Left kidney (tissue), 2 donors: ENCODE data around the gene ELP5. TPM values are rescaled to one million over a fixed set of nuclear protein-coding genes. Genes with fewer than 3 reads are reported as not detected.

Source experiments
- DNase-seq: peaks from one replicate; pipeline ENCODE4 v3.0.0-alpha.2; 2013
- polyA plus RNA-seq: library from polyadenylated mRNA; unstranded; fragments of 120-200 nt; gene quantifications from one replicate; pipeline ENCODE4 v1.2.1, GENCODE V29; 2013; ENCODE audit not compliant: insufficient read length

The ELP5 gene
- polyA plus RNA-seq, 1 donor, result 54.9 TPM

- peak; percentile 53 for DNase-seq
Observed at GRCh38 chr17:7281953-7282751, 30.1 kb downstream of the ELP5 start.

DNA sequence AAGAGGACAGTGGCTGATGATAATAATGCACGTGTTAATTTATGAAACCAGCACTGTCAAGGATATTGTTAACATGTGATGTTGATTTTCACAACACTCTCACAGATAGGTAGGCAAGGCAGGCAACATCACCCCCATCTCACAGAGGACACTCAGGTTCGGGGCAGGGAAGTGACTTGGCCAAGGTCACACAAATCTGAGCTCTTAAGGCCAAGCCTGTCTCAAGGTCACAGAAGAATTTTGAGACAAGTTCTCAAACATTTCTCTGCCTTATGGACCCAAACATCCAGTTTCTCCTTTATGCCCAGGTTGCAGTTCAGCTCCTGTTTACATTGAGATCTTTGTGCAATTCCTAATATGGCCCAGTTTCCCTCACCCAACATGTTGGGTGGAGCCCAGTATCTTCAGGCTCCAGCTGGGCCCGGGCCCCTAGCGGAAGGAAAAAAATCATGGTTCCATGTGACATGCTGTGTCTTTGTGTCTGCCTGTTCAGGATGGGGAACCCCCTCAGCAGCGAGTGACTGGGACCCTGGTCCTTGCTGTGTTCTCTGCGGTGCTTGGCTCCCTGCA is 30.8 kb downstream of the ELP5 start:
- DNase-seq, result no peak

- DNase-seq, result no peak
Observed at GRCh38 chr17:7283471-7284216, 31.6 kb downstream of the ELP5 start.

- DNase-seq, result no peak
Observed at GRCh38 chr17:7284911-7285310, 32.9 kb downstream of the ELP5 start.

DNA sequence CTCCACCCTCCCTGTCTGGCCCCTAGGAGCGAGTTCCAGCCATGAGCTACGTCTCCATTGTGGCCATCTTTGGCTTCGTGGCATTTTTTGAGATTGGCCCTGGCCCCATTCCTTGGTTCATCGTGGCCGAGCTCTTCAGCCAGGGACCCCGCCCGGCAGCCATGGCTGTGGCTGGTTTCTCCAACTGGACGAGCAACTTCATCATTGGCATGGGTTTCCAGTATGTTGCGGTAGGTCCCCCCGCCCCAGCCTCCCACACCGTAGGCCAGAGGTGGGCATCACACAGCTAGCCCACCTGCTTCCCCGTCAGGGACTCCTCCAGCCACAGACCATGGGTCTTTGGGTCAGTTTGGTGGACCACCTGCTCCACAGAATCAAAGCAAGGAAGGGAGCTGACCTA is 33.7 kb downstream of the ELP5 start:
- no peak for DNase-seq

- no peak for DNase-seq
Observed at GRCh38 chr17:7289256-7290032, 37.4 kb downstream of the ELP5 start.

- no peak for DNase-seq
Observed at GRCh38 chr17:7290166-7290565, 38.2 kb downstream of the ELP5 start.

- DNase-seq, result no peak
Observed at GRCh38 chr17:7290685-7291084, 38.7 kb downstream of the ELP5 start.

- DNase-seq, result no peak
Observed at GRCh38 chr17:7292194-7292593, 40.2 kb downstream of the ELP5 start.

DNA sequence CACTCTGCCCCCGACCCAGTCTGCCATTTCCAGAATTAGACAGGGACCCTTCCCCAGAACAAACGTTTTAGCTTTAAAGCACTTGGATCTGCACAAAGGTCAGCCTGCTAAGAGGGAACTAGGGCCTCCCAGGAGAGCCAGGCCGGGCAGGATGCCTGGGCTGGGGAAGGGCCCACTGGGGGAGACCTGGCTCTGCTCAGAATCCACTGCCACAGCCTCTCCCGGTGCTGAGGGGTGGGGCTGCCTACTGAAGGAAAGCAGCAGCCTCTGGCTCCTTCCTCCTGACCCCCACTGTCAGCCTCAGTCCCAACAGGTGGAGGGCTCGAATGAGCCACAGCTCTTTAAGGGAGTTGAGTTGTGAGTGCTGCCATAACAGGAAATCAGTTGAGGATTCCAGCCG is 40.7 kb downstream of the ELP5 start:
- DNase-seq, result no peak

DNA sequence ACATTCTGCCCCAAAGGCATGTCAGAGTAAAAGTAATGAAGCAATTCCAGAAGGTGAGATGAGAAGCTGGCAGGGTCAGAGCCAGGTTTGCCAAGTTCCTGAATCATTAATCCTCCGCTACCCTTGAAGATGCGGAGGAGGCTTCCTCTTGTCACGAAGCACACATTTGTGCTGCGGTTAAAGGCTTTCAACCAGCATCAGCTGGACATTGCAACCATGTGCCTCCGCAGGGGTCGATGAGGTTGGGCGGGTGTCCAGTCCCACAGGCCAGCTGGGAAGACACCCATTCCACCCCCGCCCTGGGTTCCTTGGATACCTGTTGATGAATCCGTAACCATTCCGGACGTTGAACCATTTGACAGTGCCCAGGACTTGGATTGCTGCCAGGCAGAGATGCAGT is 41.1 kb downstream of the ELP5 start:
- DNase-seq, result no peak

DNA sequence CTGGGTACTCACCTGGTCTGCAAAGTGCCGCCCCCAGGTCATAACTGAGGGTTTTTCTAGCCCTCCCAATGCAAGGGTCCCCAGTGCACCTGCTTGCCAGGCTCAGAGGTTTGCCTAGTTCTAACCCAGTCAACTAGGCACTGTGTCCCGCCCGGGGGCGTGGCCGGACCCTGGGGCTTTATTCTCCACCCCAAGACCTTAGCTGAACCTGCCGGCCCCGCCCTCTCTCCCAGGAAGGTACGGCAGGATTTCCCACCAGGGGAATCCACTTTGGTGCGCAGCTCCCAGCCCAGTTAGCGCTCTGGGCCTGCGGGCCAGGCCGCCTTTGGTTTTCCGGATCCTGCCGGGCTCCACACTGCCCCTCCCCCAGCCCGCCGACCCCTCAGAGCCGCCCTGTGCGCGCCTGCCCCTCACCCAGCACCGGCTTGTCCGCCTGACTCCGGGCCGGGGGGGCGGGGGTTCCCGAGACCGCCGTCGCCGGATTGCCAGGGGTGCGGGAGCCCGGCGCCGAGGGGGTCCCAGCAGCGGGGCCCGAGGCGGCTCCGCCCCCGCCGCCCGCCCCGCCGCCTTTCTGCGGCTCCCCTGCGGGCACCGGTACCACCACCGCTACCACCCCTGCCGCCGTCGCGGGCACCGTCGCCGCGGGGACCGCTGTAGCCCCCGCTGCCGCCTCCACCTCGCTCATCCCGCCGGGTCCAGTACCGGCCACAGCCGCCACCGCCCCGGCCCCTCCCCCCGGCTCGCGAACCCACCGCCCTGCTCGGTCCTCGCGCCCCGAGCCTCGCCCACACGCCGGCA is 42.0 kb downstream of the ELP5 start:
- no peak for DNase-seq

DNA sequence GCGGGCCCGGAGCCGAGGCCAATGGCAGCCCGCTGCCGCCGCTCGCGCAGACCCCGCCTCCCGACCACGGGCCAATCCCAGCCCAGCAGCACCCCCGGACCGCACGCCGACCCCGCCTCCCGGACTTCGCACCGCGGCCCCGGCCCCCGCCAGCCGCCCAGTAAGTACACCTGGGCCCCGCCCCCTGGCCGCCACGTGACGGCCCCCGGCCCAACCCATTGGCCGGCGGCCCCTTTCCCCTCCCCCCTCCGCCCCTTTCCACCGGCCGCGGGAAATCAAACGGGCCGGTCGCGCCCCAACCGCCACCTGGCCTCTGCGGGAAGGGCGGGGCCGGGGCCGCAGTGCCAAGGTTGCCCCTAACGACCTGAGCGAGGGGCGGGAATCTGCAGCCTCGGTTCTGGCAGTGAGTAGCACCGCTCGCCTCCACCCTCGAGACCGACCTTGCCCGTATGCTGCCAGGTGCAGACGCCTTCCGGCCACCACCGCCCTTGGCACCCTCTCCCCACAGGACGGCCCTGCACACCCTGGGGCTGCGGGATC is 42.7 kb downstream of the ELP5 start, which contains the start of gene YBX2:
TSS of gene YBX2 (minus strand) at position 26 of the 540 bp plus-strand sequence. CDS start 139 bp downstream, outside the sequence.
- no peak for DNase-seq

- no peak for DNase-seq
Observed at GRCh38 chr17:7295230-7296180, 43.5 kb downstream of the ELP5 start.

- DNase-seq, result peak; percentile 74
Observed at GRCh38 chr17:7296189-7296861, 44.3 kb downstream of the ELP5 start.

- no peak for DNase-seq
Observed at GRCh38 chr17:7304179-7304578, 52.2 kb downstream of the ELP5 start.

GRCh38 chr17:7306911-7307685 is 55.1 kb downstream of the ELP5 start, which contains the start of gene EIF5A:
Gene EIF5A, plus strand, starts transcription at chr17:7307628. Its CDS starts 2,008 bp downstream, at chr17:7309636.
- peak; percentile 100 for DNase-seq
